ENCODE measurements around the gene HOXB1.

HOXB1 gene

GRCh38 chr17:48553826-48554225 lies 23.0 kb upstream of the HOXB1 start:
- TF ChIP-seq, protein P1, sequence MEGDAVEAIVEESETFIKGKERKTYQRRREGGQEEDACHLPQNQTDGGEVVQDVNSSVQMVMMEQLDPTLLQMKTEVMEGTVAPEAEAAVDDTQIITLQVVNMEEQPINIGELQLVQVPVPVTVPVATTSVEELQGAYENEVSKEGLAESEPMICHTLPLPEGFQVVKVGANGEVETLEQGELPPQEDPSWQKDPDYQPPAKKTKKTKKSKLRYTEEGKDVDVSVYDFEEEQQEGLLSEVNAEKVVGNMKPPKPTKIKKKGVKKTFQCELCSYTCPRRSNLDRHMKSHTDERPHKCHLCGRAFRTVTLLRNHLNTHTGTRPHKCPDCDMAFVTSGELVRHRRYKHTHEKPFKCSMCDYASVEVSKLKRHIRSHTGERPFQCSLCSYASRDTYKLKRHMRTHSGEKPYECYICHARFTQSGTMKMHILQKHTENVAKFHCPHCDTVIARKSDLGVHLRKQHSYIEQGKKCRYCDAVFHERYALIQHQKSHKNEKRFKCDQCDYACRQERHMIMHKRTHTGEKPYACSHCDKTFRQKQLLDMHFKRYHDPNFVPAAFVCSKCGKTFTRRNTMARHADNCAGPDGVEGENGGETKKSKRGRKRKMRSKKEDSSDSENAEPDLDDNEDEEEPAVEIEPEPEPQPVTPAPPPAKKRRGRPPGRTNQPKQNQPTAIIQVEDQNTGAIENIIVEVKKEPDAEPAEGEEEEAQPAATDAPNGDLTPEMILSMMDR (conservative IDR thresholded peaks at IDR 0.05; ENCODE audit: control insufficient read depth, insufficient read depth, low read depth, low read length), result no peak
- peak overlapping the region; percentile 0 for H3K4me3 ChIP-seq (ENCODE audit: control insufficient read depth, low read depth, low read length)
- no peak for DNase-seq (ENCODE audit: low read depth)

- no peak overlapping the region for H3K4me3 ChIP-seq (ENCODE audit: control insufficient read depth, low read depth, low read length)
Measured at GRCh38 chr17:48553190-48553547, 22.4 kb upstream of the HOXB1 start.

GRCh38 chr17:48552466-48553189 lies 21.8 kb upstream of the HOXB1 start:
- no peak for DNase-seq (ENCODE audit: low read depth)
- TF ChIP-seq, protein P1 (conservative IDR thresholded peaks at IDR 0.05; ENCODE audit: control insufficient read depth, insufficient read depth, low read depth, low read length), result no peak
- no peak overlapping the region for H3K4me3 ChIP-seq (ENCODE audit: control insufficient read depth, low read depth, low read length)

More at GRCh38 chr17:48553190-48553547, 22.4 kb upstream of the HOXB1 start:
- DNase-seq (ENCODE audit: low read depth), result no peak
- TF ChIP-seq, protein P1 (conservative IDR thresholded peaks at IDR 0.05; ENCODE audit: control insufficient read depth, insufficient read depth, low read depth, low read length), result no peak

DNA sequence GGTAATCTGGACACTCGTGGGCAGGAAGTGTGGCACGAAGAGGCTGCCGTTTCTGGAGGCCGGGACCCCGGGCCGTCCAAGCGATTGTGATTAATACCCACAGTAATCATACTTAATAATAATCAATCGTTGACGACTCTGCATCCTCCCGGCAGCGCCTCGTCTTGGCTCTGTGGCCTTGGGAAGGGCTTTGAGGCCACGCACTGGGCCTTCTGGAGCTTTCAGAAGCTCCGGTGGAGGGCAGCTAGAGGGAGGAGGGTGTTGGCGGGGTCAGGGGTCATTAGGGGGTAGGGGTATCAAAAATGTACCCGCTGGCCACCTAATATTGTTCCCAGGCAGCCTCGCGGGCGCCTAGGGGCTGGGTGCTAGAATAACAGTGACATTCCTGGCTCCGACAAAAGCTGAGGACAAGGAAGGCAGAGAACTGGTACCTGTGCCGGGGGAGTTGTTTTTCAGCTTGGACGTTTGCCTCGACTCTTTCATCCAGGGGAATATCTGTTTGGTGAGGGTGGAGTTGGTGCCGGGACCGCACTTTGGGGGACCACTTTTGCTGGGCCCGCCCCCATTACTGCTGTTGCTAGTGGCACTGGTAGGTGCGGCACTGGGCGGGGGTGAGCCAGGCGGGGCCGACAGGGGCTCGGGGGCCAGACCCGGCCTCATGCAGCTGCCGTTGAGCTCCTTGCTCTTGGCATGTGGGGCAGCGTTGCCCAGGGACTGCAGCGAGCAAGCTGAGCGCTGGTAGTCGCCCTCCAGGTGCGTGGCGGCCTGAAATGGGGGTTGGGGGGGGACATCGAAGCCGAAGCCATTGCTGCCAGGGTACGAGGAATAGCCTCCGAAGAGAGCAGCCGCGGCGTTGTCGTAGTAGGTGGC lies 21.0 kb upstream of the HOXB1 start:
- DNase-seq (ENCODE audit: low read depth), result no peak
- H3K4me3 ChIP-seq (ENCODE audit: control insufficient read depth, low read depth, low read length), result no peak overlapping the region

GRCh38 chr17:48551214-48551555 lies 20.4 kb upstream of the HOXB1 start:
- DNase-seq (ENCODE audit: low read depth), result no peak
- no peak overlapping the region for H3K4me3 ChIP-seq (ENCODE audit: control insufficient read depth, low read depth, low read length)
- TF ChIP-seq, protein P1 (conservative IDR thresholded peaks at IDR 0.05; ENCODE audit: control insufficient read depth, insufficient read depth, low read depth, low read length), result no peak

More for the DNA sequence above, 21.0 kb upstream of the HOXB1 start:
- TF ChIP-seq, protein P1 (conservative IDR thresholded peaks at IDR 0.05; ENCODE audit: control insufficient read depth, insufficient read depth, low read depth, low read length), result no peak

DNA sequence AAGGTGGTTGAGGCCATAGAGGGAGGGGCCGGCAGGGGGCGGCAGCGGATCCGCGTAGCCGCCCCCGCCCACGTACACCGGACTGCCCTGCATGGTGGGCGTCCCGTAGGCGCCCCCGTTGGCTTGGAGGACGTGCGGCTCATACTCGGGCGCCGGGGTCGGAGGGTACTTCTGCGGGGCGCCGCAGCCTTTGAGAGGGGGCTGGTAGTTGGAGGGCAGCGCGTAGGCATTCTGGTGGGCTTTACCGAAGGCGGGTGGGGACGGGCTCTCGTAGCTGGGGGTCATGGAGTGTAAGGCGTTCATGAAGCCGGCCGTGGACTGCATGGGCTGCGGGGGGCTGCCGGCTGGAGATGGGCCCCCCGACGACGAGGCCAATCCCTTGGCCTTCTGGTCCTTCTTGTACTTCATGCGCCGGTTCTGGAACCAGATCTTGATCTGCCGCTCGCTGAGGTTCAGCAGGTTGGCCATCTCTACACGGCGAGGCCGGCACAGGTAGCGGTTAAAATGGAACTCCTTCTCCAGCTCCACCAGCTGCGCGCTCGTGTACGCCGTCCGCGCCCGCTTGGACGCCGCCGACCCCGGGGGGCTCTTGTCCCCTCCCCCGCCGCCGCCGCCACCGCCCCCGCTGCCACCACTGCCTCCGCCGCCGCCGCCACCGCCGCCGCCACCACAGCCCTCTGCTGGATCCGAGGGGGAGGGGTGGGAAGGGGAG lies 19.8 kb upstream of the HOXB1 start:
- DNase-seq (ENCODE audit: low read depth), result no peak
- H3K4me3 ChIP-seq (ENCODE audit: control insufficient read depth, low read depth, low read length), result peak overlapping the region; percentile 24
- TF ChIP-seq, protein P1 (conservative IDR thresholded peaks at IDR 0.05; ENCODE audit: control insufficient read depth, insufficient read depth, low read depth, low read length), result no peak

All from fibroblast of mammary gland (primary cell).